Lower leg skin (tissue), 3 donors: ENCODE measurements around the gene TMEM9B.

Experiments
- POLR2A ChIP-seq, 2 donors: fragments of 450-650 bp; IDR thresholded peaks; one replicate each; pipeline ENCODE4 v1.6.1; 2016 to 2017; ENCODE audit warnings: antibody characterized with exemption in 2 of 2, mild to moderate bottlenecking in 1 of 2, moderate library complexity in 1 of 2
- TF ChIP-seq, protein P1 (sequence below), 3 donors: fragments of 450-650 bp; IDR thresholded peaks; one replicate each; pipeline ENCODE4 v1.5.1; 2016; ENCODE audit warnings: antibody characterized with exemption in 3 of 3, mild to moderate bottlenecking in 3 of 3, moderate library complexity in 2 of 3

DNA sequence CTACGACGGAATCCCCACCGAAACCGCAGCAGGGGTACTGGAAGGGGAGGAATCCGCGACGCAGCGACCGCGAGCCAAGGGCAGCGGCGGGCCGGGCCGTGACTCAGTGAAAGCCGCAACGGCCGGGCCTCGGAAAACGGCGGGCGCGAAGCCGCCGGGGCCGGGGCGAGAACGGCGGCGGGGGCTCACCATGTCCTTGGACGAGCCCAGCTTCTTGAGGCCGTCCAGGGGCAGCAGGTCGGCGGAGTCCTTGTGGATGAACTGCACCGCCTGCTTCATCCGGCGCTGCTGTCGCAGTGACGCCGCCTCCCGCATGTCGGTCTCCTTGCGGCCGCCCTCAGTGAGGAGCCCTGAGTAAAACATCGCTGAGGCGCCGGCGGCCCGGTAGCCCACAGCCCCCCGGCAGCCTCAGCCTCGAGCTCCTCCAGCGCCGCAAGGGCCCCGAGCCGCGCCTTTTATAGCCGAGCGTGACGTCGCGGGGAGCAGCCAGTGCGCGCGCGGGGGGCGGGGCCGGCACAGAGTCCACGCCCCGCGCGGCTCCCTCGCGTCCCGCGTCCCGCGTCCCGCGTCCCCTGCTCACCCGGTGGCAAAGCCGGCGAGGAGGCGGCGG is 39.4 kb upstream of the TMEM9B start, which contains the start of gene NRIP3:
- TF ChIP-seq, protein P1, sequence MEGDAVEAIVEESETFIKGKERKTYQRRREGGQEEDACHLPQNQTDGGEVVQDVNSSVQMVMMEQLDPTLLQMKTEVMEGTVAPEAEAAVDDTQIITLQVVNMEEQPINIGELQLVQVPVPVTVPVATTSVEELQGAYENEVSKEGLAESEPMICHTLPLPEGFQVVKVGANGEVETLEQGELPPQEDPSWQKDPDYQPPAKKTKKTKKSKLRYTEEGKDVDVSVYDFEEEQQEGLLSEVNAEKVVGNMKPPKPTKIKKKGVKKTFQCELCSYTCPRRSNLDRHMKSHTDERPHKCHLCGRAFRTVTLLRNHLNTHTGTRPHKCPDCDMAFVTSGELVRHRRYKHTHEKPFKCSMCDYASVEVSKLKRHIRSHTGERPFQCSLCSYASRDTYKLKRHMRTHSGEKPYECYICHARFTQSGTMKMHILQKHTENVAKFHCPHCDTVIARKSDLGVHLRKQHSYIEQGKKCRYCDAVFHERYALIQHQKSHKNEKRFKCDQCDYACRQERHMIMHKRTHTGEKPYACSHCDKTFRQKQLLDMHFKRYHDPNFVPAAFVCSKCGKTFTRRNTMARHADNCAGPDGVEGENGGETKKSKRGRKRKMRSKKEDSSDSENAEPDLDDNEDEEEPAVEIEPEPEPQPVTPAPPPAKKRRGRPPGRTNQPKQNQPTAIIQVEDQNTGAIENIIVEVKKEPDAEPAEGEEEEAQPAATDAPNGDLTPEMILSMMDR (IDR thresholded peaks at IDR 0.05): no peak
- no peak for TF ChIP-seq POLR2A (IDR thresholded peaks at IDR 0.05)
